ENCODE data around the gene ZRANB3. TPM values are rescaled to one million over a fixed set of nuclear protein-coding genes. Genes with fewer than 3 reads are reported as not detected.
"Not testable (repeated sequence)": the region's sequence is repeated elsewhere in the genome, so short reads cannot be mapped to it uniquely, and the experiment has no call there.

The ZRANB3 gene
- total and polyA plus RNA-seq, 10 donors: 2.2 to 11.1 (median 6.9) TPM

- no peak for DNase-seq
- intact Hi-C loops (cut with DNase I; ENCODE audit: low total_unique reads): no loop called here
Measured at GRCh38 chr2:135378591-135378990, 152.4 kb downstream of the ZRANB3 start.

GRCh38 chr2:135373702-135374101, 157.3 kb downstream of the ZRANB3 start:
- no peak for TF ChIP-seq POLR2AphosphoS5 (IDR thresholded peaks at IDR 0.05)
- no peak for TF ChIP-seq CTCF (IDR thresholded peaks at IDR 0.05 in 8 of 11, conservative IDR thresholded peaks at IDR 0.05 in 3 of 11)
- no peak for TF ChIP-seq POLR2A (IDR thresholded peaks at IDR 0.05)
- intact Hi-C loops (cut with DNase I; ENCODE audit: low total_unique reads): no loop called here
- Histone ChIP-seq H3K27ac (no peak overlapping the region), H3K27me3 (replicated peaks in 1 of 7) (no peaks in the 10 kb centered on the region), H3K4me3 (no peak overlapping the region), H3K4me1 (no peaks in the 10 kb centered on the region), H3K36me3 (peaks cover 0 to 6% (median 0%) of the 10 kb centered on the region in 6 donors), H3K9me3 (peaks cover 0 to 39% (median 20%) of the 10 kb centered on the region in 8 donors)
- DNase-seq: no peak
- WGBS, 5 donors: 85 to 98% (median 94%) methylated on average over 3 to 4 of the region's 4 CpGs

More at GRCh38 chr2:135378591-135378990, 152.4 kb downstream of the ZRANB3 start:
- Histone ChIP-seq H3K4me3 (no peak overlapping the region), H3K4me1 (no peaks in the 10 kb centered on the region), H3K9me3 (peaks cover 6 to 59% (median 46%) of the 10 kb centered on the region in 8 donors), H3K36me3 (peaks cover 0 to 17% (median 0%) of the 10 kb centered on the region in 6 donors), H3K27me3 (replicated peaks in 1 of 7) (no peaks in the 10 kb centered on the region), H3K27ac (no peak overlapping the region)
- no peak for TF ChIP-seq CTCF (IDR thresholded peaks at IDR 0.05 in 8 of 11, conservative IDR thresholded peaks at IDR 0.05 in 3 of 11)
- no peak for TF ChIP-seq POLR2A (IDR thresholded peaks at IDR 0.05)
- TF ChIP-seq POLR2AphosphoS5 (IDR thresholded peaks at IDR 0.05): no peak

GRCh38 chr2:135349941-135350340, 181.1 kb downstream of the ZRANB3 start:
- 86 to 97% (median 93%) methylated on average over 6 of the region's 6 CpGs for WGBS, 5 donors

GRCh38 chr2:135348096-135348704, 182.8 kb downstream of the ZRANB3 start:
- DNase-seq; H3K27me3 ChIP-seq (replicated peaks in 1 of 7); H3K4me3 ChIP-seq; H3K4me1 ChIP-seq; intact Hi-C loops (cut with DNase I; ENCODE audit: low total_unique reads); H3K27ac ChIP-seq: not testable (repeated sequence)
- peaks cover 7 to 71% (median 49%) of the 10 kb centered on the region in 8 donors for H3K9me3 ChIP-seq
- peaks cover 0 to 75% (median 2%) of the 10 kb centered on the region in 6 donors for H3K36me3 ChIP-seq
- 93 to 99% (median 96%) methylated on average over 5 of the region's 5 CpGs for WGBS, 5 donors

More at GRCh38 chr2:135349941-135350340, 181.1 kb downstream of the ZRANB3 start:
- H3K36me3 ChIP-seq: peaks cover 0 to 66% (median 2%) of the 10 kb centered on the region in 6 donors
- H3K27me3 ChIP-seq (replicated peaks in 1 of 7): no peaks in the 10 kb centered on the region
- no peaks in the 10 kb centered on the region for H3K4me1 ChIP-seq
- intact Hi-C loops (cut with DNase I; ENCODE audit: low total_unique reads): no loop called here
- no peak for TF ChIP-seq POLR2A (IDR thresholded peaks at IDR 0.05)
- TF ChIP-seq POLR2AphosphoS5 (IDR thresholded peaks at IDR 0.05): no peak
- no peak for TF ChIP-seq CTCF (IDR thresholded peaks at IDR 0.05 in 8 of 11, conservative IDR thresholded peaks at IDR 0.05 in 3 of 11)
- H3K27ac ChIP-seq: no peak overlapping the region
- DNase-seq: no peak
- H3K4me3 ChIP-seq: no peak overlapping the region
- peaks cover 7 to 63% (median 49%) of the 10 kb centered on the region in 8 donors for H3K9me3 ChIP-seq

Data from spleen (tissue), 11 donors.